ENCODE results near the gene PNPLA7. TPM values are rescaled to one million over a fixed set of nuclear protein-coding genes. Genes with fewer than 3 reads are reported as not detected.
"Not testable (repeated sequence)": the region's sequence is repeated elsewhere in the genome, so short reads cannot be mapped to it uniquely, and the experiment has no call there.

The PNPLA7 gene
- total and polyA plus RNA-seq, 12 donors, result 0.83 to 22.6 (median 9.4) TPM

DNA sequence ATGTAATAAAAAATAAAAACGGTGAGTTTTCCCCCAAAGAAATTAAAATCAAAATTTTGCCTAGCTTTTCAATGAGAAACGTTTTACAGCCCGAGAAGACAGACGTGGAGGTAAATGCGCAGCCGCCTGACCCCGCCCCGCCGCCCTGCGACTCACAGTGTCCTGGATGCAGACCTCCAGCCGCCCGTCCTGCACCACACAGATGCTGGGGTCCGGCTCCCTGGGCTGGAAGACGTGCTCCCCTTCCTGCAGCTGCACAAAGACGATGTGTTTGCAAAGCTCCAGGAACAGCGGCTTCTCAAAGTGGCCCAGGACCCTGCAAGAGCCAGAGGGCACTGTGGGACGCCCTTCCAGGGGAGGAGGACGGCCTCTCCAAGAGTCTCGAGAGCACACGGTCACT, 7.7 kb downstream of the PNPLA7 start:
- Histone ChIP-seq H3K4me1 (peaks cover 0 to 15% (median 0%) of the 10 kb centered on the region in 9 donors), H3K4me3 (no peak overlapping the region), H3K36me3 (peaks cover 0 to 56% (median 0%) of the 10 kb centered on the region in 9 donors), H3K27me3 (no peaks in the 10 kb centered on the region), H3K9me3 (peaks cover 0 to 7% (median 0%) of the 10 kb centered on the region in 11 donors), H3K27ac (no peak overlapping the region)
- no peak for DNase-seq
- intact Hi-C loops (cut with DNase I), result no loop called here
- TF ChIP-seq, protein P1, sequence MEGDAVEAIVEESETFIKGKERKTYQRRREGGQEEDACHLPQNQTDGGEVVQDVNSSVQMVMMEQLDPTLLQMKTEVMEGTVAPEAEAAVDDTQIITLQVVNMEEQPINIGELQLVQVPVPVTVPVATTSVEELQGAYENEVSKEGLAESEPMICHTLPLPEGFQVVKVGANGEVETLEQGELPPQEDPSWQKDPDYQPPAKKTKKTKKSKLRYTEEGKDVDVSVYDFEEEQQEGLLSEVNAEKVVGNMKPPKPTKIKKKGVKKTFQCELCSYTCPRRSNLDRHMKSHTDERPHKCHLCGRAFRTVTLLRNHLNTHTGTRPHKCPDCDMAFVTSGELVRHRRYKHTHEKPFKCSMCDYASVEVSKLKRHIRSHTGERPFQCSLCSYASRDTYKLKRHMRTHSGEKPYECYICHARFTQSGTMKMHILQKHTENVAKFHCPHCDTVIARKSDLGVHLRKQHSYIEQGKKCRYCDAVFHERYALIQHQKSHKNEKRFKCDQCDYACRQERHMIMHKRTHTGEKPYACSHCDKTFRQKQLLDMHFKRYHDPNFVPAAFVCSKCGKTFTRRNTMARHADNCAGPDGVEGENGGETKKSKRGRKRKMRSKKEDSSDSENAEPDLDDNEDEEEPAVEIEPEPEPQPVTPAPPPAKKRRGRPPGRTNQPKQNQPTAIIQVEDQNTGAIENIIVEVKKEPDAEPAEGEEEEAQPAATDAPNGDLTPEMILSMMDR (IDR thresholded peaks at IDR 0.05), result no peak
- WGBS, 2 donors, result 93 to 94% methylated on average over 20 of the region's 20 CpGs
- no peak for ATAC-seq

DNA sequence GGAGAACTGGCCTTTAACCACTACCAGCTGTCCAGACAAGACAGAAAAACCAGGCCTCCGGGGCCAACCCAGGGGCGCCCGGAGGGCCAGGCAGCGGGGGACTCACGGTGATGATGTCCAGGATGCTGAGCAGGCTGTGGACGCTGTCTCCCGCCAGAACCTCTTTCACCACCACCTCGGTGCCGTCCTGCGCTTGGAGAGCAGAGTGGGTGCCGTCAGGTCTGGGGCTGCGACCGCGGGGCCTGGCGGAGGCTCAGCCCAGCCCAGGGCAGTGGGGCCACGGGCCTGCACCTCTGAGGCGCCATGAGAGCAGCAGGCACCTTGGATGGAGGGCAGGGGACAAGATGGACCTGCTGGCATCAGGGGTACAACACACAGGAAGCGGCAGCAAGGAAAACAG, 9.7 kb downstream of the PNPLA7 start:
- H3K27ac ChIP-seq, result no peak overlapping the region
- WGBS, 2 donors, result 87 to 90% methylated on average over 18 of the region's 18 CpGs
- peaks cover 0 to 57% (median 0%) of the 10 kb centered on the region in 9 donors for H3K36me3 ChIP-seq
- peaks cover 0 to 15% (median 0%) of the 10 kb centered on the region in 9 donors for H3K4me1 ChIP-seq
- H3K4me3 ChIP-seq, result no peak overlapping the region
- intact Hi-C loops (cut with DNase I), result no loop called here
- no peaks in the 10 kb centered on the region for H3K27me3 ChIP-seq
- TF ChIP-seq, protein P1 (IDR thresholded peaks at IDR 0.05), result no peak
- peaks cover 0 to 4% (median 0%) of the 10 kb centered on the region in 11 donors for H3K9me3 ChIP-seq
- DNase-seq (no peak), ATAC-seq (no peak)

DNA sequence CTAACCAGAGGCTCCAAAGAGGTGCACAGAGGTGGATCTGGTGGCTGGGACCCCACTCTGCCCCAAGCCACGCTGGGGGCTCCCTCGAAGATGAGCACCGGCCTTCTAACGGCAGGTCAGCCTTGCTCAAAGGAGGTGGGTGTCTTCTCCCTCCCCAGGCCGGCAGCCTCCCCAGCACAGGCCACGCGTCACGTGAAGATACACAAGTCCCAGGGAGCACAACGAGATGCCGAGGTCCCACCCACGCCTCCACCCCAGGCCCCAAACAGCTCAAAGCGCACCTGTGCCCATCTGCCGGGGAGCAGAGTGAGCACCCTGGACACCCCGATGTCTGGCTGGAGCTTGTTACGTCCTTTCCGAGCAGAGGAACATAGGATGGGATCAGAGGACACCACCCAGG, 12.1 kb downstream of the PNPLA7 start:
- Histone ChIP-seq H3K36me3 (peaks cover 0 to 53% (median 0%) of the 10 kb centered on the region in 9 donors), H3K27ac (no peak overlapping the region), H3K4me1 (peaks cover 0 to 10% (median 7%) of the 10 kb centered on the region in 9 donors), H3K9me3 (peaks cover 0 to 4% (median 0%) of the 10 kb centered on the region in 11 donors), H3K27me3 (no peaks in the 10 kb centered on the region), H3K4me3 (no peak overlapping the region)
- TF ChIP-seq, protein P1 (IDR thresholded peaks at IDR 0.05), result no peak
- no peak for DNase-seq
- WGBS, 2 donors, result 96% methylated on average over 16 of the region's 16 CpGs
- no peak for ATAC-seq
- intact Hi-C loops (cut with DNase I), result no loop called here

DNA sequence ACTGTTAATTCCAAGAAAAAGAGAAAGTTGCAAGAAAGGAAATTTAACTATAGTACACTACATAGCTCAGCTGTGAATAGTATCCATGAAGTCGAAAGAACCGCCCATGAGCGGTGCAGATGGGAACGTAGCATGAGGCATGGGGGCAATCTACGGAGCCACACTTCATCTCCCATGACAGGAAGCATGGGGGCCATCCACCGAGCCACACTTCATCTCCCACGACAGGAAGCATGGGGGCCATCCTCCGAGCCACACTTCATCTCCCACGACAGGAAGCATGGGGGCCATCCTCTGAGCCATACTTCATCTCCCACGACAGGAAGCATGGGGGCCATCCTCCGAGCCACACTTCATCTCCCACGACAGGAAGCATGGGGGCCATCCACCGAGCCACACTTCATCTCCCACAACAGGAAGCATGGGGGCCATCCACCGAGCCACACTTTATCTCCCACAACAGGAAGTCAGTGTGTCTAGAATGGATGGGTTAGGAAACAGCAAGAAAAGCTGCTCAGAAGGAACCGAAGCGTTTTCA, 13.5 kb downstream of the PNPLA7 start:
- H3K27me3 ChIP-seq; ATAC-seq; H3K4me3 ChIP-seq; DNase-seq; H3K4me1 ChIP-seq; intact Hi-C loops (cut with DNase I); H3K27ac ChIP-seq; H3K9me3 ChIP-seq: not testable (repeated sequence)
- peaks cover 0 to 40% (median 0%) of the 10 kb centered on the region in 9 donors for H3K36me3 ChIP-seq
- WGBS, 2 donors, result 56 to 57% methylated on average over 16 of the region's 16 CpGs

DNA sequence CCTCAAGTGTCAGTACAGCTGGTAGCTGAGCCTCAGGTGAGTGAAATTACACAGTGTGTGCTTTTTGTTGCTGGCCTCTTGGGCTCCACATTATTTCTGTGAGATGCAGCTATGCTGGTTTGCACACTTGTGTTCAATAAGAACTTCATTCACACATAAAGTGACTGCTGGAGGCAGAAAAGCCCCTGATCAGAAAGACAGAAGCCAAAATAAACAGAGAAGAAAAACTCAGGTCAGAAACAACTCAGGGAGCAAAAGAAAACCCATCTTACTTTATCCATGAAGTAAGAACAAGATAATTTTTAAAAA, 15.1 kb downstream of the PNPLA7 start:
- TF ChIP-seq, protein P1 (IDR thresholded peaks at IDR 0.05), result no peak
- Histone ChIP-seq H3K9me3 (peaks cover 0 to 4% (median 0%) of the 10 kb centered on the region in 11 donors), H3K27me3 (no peaks in the 10 kb centered on the region), H3K36me3 (peaks cover 0 to 25% (median 0%) of the 10 kb centered on the region in 9 donors), H3K4me3 (no peak overlapping the region), H3K27ac (no peak overlapping the region), H3K4me1 (peaks cover 0 to 10% (median 7%) of the 10 kb centered on the region in 9 donors)
- no peak for ATAC-seq
- no peak for DNase-seq
- intact Hi-C loops (cut with DNase I), result no loop called here

Measured in heart right ventricle (tissue), 16 donors.